ENCODE data around the gene SRPK1. TPM values are rescaled to one million over a fixed set of nuclear protein-coding genes. Genes with fewer than 3 reads are reported as not detected.

Gene SRPK1
- total and polyA plus RNA-seq, 2 of the 13 experiments (the other 11 are each of a cell fraction or from before 2014, with no cell fraction given), result 56.4 to 142 TPM

DNA sequence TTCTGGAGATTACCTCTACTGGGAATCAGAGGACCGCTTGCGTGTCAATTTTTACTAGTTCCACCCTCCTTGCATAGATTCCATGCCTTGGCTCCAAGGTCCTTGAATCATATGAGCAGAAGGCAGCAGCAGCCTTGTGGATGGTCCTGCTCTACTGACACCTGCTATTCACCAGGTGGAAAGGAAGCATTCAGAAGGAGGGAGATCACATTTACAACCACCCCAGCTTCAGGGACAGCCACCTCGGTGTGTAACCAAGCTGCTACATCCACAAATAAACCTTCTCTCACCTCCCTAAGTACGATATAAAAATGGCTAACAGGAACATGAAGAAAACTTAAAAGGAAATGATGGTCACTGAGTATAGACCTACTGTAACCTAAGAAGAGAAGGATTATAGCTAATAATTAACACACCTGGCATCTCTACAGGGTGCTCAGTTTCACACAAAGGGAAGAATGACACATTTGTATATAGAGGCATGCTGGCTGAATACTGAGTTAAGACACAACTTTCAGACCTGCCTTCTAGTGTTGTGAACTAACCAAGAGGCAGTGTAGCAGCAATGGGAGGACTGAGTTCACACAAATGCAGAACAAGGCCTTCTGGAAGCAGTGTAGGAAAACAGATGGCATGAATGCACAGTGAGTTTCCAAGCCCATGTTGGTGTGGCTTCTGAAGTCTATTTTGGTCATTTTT, 46.3 kb upstream of the SRPK1 start (continued):
- TF ChIP-seq REST (IDR thresholded peaks at IDR 0.05; ENCODE audit: borderline replicate concordance in 1 of 2, low read depth in 1 of 2, low read length in 2 of 2) (no peak), ZNF460 (CRISPR knock-in tag; IDR thresholded peaks at IDR 0.05; ENCODE audit: borderline replicate concordance) (no peak), ZSCAN22 (CRISPR knock-in tag; IDR thresholded peaks at IDR 0.05) (no peak), ZNF17 (CRISPR knock-in tag; IDR thresholded peaks at IDR 0.05) (no peak), ELF3 (CRISPR knock-in tag; IDR thresholded peaks at IDR 0.05) (0 out of 2 replicates have a peak, but pooled peaks have one; percentile 36), TBX3 (IDR thresholded peaks at IDR 0.05; ENCODE audit: borderline replicate concordance) (0 out of 2 replicates have a peak, but pooled peaks have one; percentile 31), SMC3 (IDR thresholded peaks at IDR 0.05; ENCODE audit: low read length) (no peak), ZNF549 (CRISPR knock-in tag; IDR thresholded peaks at IDR 0.05) (no peak), XRCC5 (optimal IDR thresholded peaks at IDR 0.05; ENCODE audit: low read length) (no peak), SP2 (CRISPR knock-in tag; IDR thresholded peaks at IDR 0.05) (no peak), ZNF33A (CRISPR knock-in tag; IDR thresholded peaks at IDR 0.05; ENCODE audit: borderline replicate concordance) (no peak), ZUFSP (CRISPR knock-in tag; IDR thresholded peaks at IDR 0.05; ENCODE audit: borderline replicate concordance) (no peak), CHD4 (IDR thresholded peaks at IDR 0.05; ENCODE audit: borderline replicate concordance, low read length) (no peak), DR1 (CRISPR knock-in tag; IDR thresholded peaks at IDR 0.05) (no peak), TGIF2 (CRISPR knock-in tag; IDR thresholded peaks at IDR 0.05) (peak; percentile 28; the same call in 1 of the 2 replicates), ZNF329 (CRISPR knock-in tag; IDR thresholded peaks at IDR 0.05; ENCODE audit: low read depth) (no peak), NAIF1 (CRISPR knock-in tag; IDR thresholded peaks at IDR 0.05; ENCODE audit: borderline replicate concordance) (0 out of 2 replicates have a peak, but pooled peaks have one; percentile 37), MED1 (CRISPR knock-in tag; IDR thresholded peaks at IDR 0.05) (peak; percentile 35), KMT2B (CRISPR knock-in tag; IDR thresholded peaks at IDR 0.05) (0 out of 2 replicates have a peak, but pooled peaks have one; percentile 7), HNRNPL (IDR thresholded peaks at IDR 0.05; ENCODE audit: low read depth, low read length) (no peak), THRA (CRISPR knock-in tag; IDR thresholded peaks at IDR 0.05; ENCODE audit: borderline replicate concordance) (no peak)
- TF ChIP-seq, protein P1, sequence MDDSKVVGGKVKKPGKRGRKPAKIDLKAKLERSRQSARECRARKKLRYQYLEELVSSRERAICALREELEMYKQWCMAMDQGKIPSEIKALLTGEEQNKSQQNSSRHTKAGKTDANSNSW (CRISPR knock-in tag; IDR thresholded peaks at IDR 0.05; ENCODE audit: borderline replicate concordance), result no peak
- TF ChIP-seq, protein P2, sequence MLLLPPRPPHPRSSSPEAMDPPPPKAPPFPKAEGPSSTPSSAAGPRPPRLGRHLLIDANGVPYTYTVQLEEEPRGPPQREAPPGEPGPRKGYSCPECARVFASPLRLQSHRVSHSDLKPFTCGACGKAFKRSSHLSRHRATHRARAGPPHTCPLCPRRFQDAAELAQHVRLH (CRISPR knock-in tag; IDR thresholded peaks at IDR 0.05; ENCODE audit: borderline replicate concordance, low read depth), result no peak

Measured in HepG2 (cell line).